Sigmoid colon (tissue), 4 donors: ENCODE measurements around the gene ACAN.

Source experiments
- EP300 ChIP-seq, 4 donors: sonication (generic); formaldehyde crosslinking; IDR thresholded peaks; one replicate each; pipeline ENCODE4 v1.6.1; 2017; ENCODE audit warnings: antibody characterized with exemption in 4 of 4
- POLR2A ChIP-seq, 2 donors: fragments of 450-650 bp; IDR thresholded peaks; one replicate each; pipeline ENCODE4 v1.6.1; 2016; ENCODE audit warnings: antibody characterized with exemption in 2 of 2, mild to moderate bottlenecking in 2 of 2, moderate library complexity in 2 of 2
- POLR2AphosphoS5 ChIP-seq, 4 donors: sonication (generic); formaldehyde crosslinking; IDR thresholded peaks; one replicate each; pipeline ENCODE4 v1.6.1; 2017; ENCODE audit warnings: antibody characterized with exemption in 4 of 4
- TF ChIP-seq, protein P1 (sequence below), 4 experiments: fragments of 450-650 bp in 3 of 4; fragments of 200-600 bp in 1 of 4; IDR thresholded peaks; one replicate each; pipeline ENCODE4 v1.5.1; 2016 to 2019; ENCODE audit warnings: antibody characterized with exemption in 4 of 4, mild to moderate bottlenecking in 3 of 4, moderate library complexity in 2 of 4

DNA sequence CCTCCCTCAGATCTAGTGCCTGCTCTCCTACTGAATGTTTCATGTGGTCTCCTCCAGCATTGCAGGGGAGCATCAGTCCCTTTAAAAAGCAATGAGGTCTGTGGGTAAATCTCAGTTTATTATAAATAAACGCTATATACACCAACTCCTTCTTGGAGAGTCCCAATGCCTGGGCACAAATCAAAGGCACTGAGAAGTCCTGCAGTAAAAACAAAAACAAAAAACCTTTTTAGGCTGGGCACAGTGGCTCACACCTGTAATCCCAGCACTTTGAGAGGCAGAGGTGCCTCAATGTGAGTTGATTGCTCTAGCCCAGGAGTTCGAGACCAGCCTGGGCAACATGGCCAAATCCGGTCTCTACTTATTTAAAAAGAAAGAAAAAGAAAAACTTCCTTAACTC, 45.0 kb downstream of the ACAN start:
- no peak for TF ChIP-seq POLR2A (IDR thresholded peaks at IDR 0.05)
- TF ChIP-seq, protein P1, sequence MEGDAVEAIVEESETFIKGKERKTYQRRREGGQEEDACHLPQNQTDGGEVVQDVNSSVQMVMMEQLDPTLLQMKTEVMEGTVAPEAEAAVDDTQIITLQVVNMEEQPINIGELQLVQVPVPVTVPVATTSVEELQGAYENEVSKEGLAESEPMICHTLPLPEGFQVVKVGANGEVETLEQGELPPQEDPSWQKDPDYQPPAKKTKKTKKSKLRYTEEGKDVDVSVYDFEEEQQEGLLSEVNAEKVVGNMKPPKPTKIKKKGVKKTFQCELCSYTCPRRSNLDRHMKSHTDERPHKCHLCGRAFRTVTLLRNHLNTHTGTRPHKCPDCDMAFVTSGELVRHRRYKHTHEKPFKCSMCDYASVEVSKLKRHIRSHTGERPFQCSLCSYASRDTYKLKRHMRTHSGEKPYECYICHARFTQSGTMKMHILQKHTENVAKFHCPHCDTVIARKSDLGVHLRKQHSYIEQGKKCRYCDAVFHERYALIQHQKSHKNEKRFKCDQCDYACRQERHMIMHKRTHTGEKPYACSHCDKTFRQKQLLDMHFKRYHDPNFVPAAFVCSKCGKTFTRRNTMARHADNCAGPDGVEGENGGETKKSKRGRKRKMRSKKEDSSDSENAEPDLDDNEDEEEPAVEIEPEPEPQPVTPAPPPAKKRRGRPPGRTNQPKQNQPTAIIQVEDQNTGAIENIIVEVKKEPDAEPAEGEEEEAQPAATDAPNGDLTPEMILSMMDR (IDR thresholded peaks at IDR 0.05) = no peak
- TF ChIP-seq EP300 (IDR thresholded peaks at IDR 0.05) = no peak
- no peak for TF ChIP-seq POLR2AphosphoS5 (IDR thresholded peaks at IDR 0.05)
